ENCODE data around the gene ZBTB32.

The ZBTB32 gene

DNA sequence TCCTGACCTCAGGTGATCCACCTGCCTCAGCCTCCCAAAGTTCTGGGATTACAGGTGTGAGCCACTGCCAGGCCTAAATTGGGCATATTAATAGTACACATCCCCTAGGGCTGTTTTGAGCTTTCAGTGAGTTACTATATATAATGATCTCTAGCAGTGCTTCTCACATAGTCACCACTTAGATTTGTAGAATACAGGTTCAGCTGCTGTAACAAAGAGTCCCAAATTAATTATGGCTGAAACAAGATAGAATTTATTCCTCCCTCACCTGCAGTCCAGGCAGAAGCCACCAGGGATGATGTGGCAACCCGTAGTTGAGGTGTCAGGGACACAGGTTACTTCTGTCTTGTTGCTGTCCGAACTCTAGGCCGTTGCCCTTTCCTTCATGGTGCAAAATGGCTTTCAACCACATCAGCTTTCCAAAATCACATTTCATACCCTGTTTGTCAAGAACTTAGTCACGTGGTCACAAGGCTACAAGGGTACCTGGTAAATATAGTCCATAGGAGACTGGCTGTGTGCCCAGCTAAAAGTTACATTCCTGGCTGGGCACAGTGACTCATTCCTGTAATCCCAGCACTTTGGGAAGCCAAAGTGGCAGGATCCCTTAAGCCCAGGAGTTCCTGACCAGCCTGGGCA, 56.5 kb downstream of the ZBTB32 start:
- Histone ChIP-seq H3K9me3 (ENCODE audit: control insufficient read depth, insufficient read depth, low read length) (no peaks in the 10 kb centered on the region), H3K4me3 (ENCODE audit: low read depth, low read length) (no peak overlapping the region), H3K27me3 (ENCODE audit: control insufficient read depth, insufficient read depth, low read length) (peaks cover 9% of the 10 kb centered on the region), H3K9ac (ENCODE audit: low read depth, low read length) (no peak overlapping the region), H3K36me3 (ENCODE audit: control insufficient read depth, insufficient read depth, low read length) (peaks cover 10% of the 10 kb centered on the region), H3K4me1 (ENCODE audit: control insufficient read depth, insufficient read depth, low read length) (peaks cover 2% of the 10 kb centered on the region)

DNA sequence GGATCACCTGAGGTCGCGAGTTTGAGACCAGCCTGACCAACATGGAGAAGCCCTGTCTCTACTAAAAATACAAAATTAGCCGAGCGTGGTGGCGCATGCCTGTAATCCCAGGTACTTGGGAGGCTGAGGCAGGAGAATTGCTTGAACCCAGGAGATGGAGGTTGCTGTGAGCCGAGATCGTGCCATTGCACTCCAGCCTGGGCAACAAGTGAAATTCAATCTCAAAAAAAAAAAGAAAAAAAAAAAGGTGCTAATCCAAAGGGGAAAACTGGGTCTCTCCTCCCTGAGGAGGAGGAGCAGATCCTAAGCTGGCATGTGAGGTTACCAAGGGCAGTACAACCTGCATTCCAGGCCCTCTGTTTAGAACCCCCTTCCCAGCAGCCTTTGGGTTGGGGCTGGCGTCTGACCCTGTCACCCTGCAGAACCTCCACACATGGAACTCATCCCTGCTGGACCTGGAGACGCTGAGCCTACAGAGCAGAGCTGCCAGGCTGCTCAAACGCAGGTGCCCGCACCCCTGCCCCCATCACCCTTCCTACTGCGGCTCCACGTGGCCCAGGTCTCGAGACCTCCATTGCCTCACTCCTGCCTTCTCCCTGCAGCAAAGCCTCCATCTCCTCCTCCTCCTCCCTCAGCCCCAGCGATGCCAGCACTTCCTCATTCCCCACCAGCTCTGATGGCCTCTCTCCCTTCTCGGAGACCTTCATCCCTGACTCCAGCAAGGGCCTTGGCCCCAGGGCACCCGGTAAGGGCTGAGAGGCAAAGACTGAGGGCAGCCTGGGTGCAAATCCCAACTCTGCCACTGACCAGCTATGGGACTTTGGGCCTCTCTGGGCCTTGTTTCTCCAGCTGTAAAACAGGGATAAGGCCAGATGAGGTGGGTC, 60.3 kb downstream of the ZBTB32 start:
- no peak overlapping the region for H3K4me3 ChIP-seq (ENCODE audit: low read depth, low read length)
- peaks cover 9% of the 10 kb centered on the region for H3K36me3 ChIP-seq (ENCODE audit: control insufficient read depth, insufficient read depth, low read length)
- H3K9ac ChIP-seq (ENCODE audit: low read depth, low read length) = no peak overlapping the region
- H3K4me1 ChIP-seq (ENCODE audit: control insufficient read depth, insufficient read depth, low read length) = no peaks in the 10 kb centered on the region
- H3K9me3 ChIP-seq (ENCODE audit: control insufficient read depth, insufficient read depth, low read length) = no peaks in the 10 kb centered on the region
- H3K27me3 ChIP-seq (ENCODE audit: control insufficient read depth, insufficient read depth, low read length) = no peaks in the 10 kb centered on the region
